OCI-LY7 (cell line): Measurements from ENCODE around the gene NOL4L.

ENCODE experiments used
- CTCF ChIP-seq: fragments of 200-600 bp; sonication (generic); conservative IDR thresholded peaks from 2 replicates; pipeline ENCODE4 v1.5.1; 2014; ENCODE audit warnings: mild to moderate bottlenecking, antibody characterized with exemption, low read length, moderate library complexity, mixed read lengths
- EZH2phosphoT487 ChIP-seq: fragments of 200-600 bp; sonication (generic); IDR thresholded peaks from 2 replicates; pipeline ENCODE4 v1.6.1; 2018; ENCODE audit warnings: low read depth, borderline replicate concordance, mild to moderate bottlenecking, mixed run types, antibody characterized with exemption, low read length, moderate library complexity, mixed read lengths

- TF ChIP-seq CTCF: no peak
- no peak for TF ChIP-seq EZH2phosphoT487
These were observed 133.8 kb downstream of the NOL4L start for GRCh38 chr20:32451340-32451681.
